K562 (cell line): Measurements from ENCODE around the gene PRM2. TPM values are rescaled to one million over a fixed set of nuclear protein-coding genes. Genes with fewer than 3 reads are reported as not detected.

ENCODE experiments used
- ATAC-seq: fragments of 200-7000 bp; cut with Tn5 transposase; 3 replicates; pipeline ENCODE4 v1.9.1; 2020; ENCODE audit warnings: moderate library complexity
- BruUV-seq: library from RNA; stranded (reverse); fragments of 400-500 nt; replicated peaks from 2 replicates; lab custom pipeline; 2021; lab: Mats Ljungman, UMichigan
- CTCF ChIA-PET: fragments of 300-600 bp; formaldehyde crosslinking; extraction: SDS; loops from one replicate; lab custom pipeline; 2021; ENCODE audit warnings: low intra/inter-chr PET ratio; lab: Yijun Ruan, JAX
- POLR2A ChIA-PET: fragments of 300-600, 350-650 bp; sonication (Branson Sonifier 250); formaldehyde crosslinking; extraction: SDS; loops from one replicate; lab custom pipeline; 2021; ENCODE audit warnings: antibody characterized with exemption, inconsistent platforms; lab: Yijun Ruan, JAX
- DNase-seq, 4 experiments: peaks; one replicate each; pipeline versions ENCODE4 v3.0.0 to v3.0.0-alpha.2; 2011 to 2018; ENCODE audit warnings: low spot score in 3 of 4, mixed read lengths in 3 of 4; ENCODE audit errors: extremely low read depth in 1 of 4
- FAIRE-seq: peaks from 2 replicates; lab custom pipeline; 2011; peaks lifted over from hg19 to GRCh38; lab: Jason Lieb, UNC
- H2AFZ ChIP-seq: 2 replicates; pipeline ENCODE4 v1.6.0; 2011; ENCODE audit warnings: low read depth, low read length, control low read depth, inconsistent platforms
- H3K27ac ChIP-seq: fragments of 200-600 bp; 3 replicates; pipeline ENCODE4 v1.8.0; 2011; ENCODE audit warnings: low read depth, mild to moderate bottlenecking, control low read depth, inconsistent platforms, low read length, moderate library complexity, mixed read lengths; ENCODE audit errors: extremely low read depth
- H3K27me3 ChIP-seq, 2 experiments: fragments of 300-600 bp in 1 of 2; 2 replicates in 1 of 2; 3 replicates in 1 of 2; pipeline versions ENCODE4 v1.6.0 to v1.8.0; 2011; ENCODE audit warnings: inconsistent platforms in 2 of 2, low read length in 2 of 2, mild to moderate bottlenecking in 1 of 2, mixed read lengths in 1 of 2, moderate library complexity in 1 of 2; ENCODE audit not compliant: control insufficient read depth in 2 of 2, insufficient read depth in 2 of 2
- H3K36me3 ChIP-seq: fragments of 300-600 bp; 3 replicates; pipeline ENCODE4 v1.8.0; 2011; ENCODE audit warnings: mild to moderate bottlenecking, low read length, inconsistent platforms; ENCODE audit not compliant: control insufficient read depth, insufficient read depth
- H3K4me1 ChIP-seq, 2 experiments: fragments of 200-600 bp in 1 of 2; replicated peaks in 1 of 2; 2 replicates in 1 of 2; 3 replicates in 1 of 2; pipeline versions ENCODE4 v1.5.1 to v1.8.0; 2011; ENCODE audit warnings: inconsistent platforms in 2 of 2, low read length in 2 of 2, mild to moderate bottlenecking in 1 of 2, mixed read lengths in 1 of 2, moderate library complexity in 1 of 2; ENCODE audit not compliant: control insufficient read depth in 2 of 2, insufficient read depth in 2 of 2
- H3K4me2 ChIP-seq: 2 replicates; pipeline ENCODE4 v1.6.1; 2011; ENCODE audit warnings: low read length, control low read depth, inconsistent platforms, mixed read lengths; ENCODE audit not compliant: insufficient read depth
- H3K4me3 ChIP-seq: fragments of 200-600 bp; sonication (generic), shearing (Covaris generic); 2 replicates; pipeline ENCODE4 v1.5.1; 2016; ENCODE audit warnings: control low read depth, inconsistent platforms
- H3K79me2 ChIP-seq: fragments of 200-600 bp; 3 replicates; pipeline ENCODE4 v1.8.0; 2011; ENCODE audit warnings: low read length, inconsistent platforms; ENCODE audit not compliant: control insufficient read depth, insufficient read depth
- H3K9ac ChIP-seq, 2 experiments: 2 replicates each; pipeline versions ENCODE4 v1.6.0 to v1.6.1; 2011; ENCODE audit warnings: low read depth in 2 of 2, low read length in 2 of 2, control low read depth in 1 of 2, inconsistent platforms in 1 of 2, mild to moderate bottlenecking in 1 of 2, mixed read lengths in 1 of 2; ENCODE audit not compliant: insufficient read depth in 1 of 2
- H3K9me1 ChIP-seq: one replicate; pipeline ENCODE4 v1.6.0; 2011; ENCODE audit warnings: inconsistent platforms, mild to moderate bottlenecking, low read length, moderate library complexity; ENCODE audit not compliant: control insufficient read depth, insufficient read depth
- H3K9me3 ChIP-seq: replicated peaks from 2 replicates; pipeline ENCODE4 v1.5.1; 2011; ENCODE audit warnings: low read depth, low read length, inconsistent platforms; ENCODE audit not compliant: control insufficient read depth, insufficient read depth
- H4K20me1 ChIP-seq: replicated peaks from 2 replicates; pipeline ENCODE4 v1.6.1; 2011; ENCODE audit warnings: low read length, inconsistent platforms, mixed read lengths; ENCODE audit not compliant: control insufficient read depth, insufficient read depth
- BCLAF1 ChIP-seq, 2 experiments: fragments of 450-650 bp in 1 of 2; IDR thresholded peaks; 2 replicates each; pipeline ENCODE4 v1.6.1; 2011 to 2017; ENCODE audit warnings: low read depth in 2 of 2, antibody characterized with exemption in 1 of 2, borderline replicate concordance in 1 of 2, low read length in 1 of 2, mild to moderate bottlenecking in 1 of 2, mixed read lengths in 1 of 2; ENCODE audit not compliant: control insufficient read depth in 1 of 2
- MAX ChIP-seq: sonication (generic); formaldehyde crosslinking; IDR thresholded peaks from 2 replicates; pipeline ENCODE4 v1.9.0; 2022; ENCODE audit warnings: mild to moderate bottlenecking, missing genetic modification reagents
- RBM25 ChIP-seq: fragments of 200-400 bp; formaldehyde crosslinking; IDR thresholded peaks from 2 replicates; pipeline ENCODE4 v1.6.1; 2018; ENCODE audit warnings: low read length, low read depth, moderate library complexity; ENCODE audit not compliant: severe bottlenecking
- TFAM ChIP-seq: fragments of 250-450 bp; sonication (Bioruptor Pico); conservative IDR thresholded peaks from 2 replicates; pipeline ENCODE4 v1.5.0; 2021; ENCODE audit warnings: mild to moderate bottlenecking, moderate library complexity
- ZNF174 ChIP-seq: fragments of 250-450 bp; sonication (Bioruptor Pico); IDR thresholded peaks from 2 replicates; pipeline ENCODE4 v1.4.0; 2020; ENCODE audit warnings: mild to moderate bottlenecking
- ZNF507 ChIP-seq: conservative IDR thresholded peaks from 2 replicates; pipeline ENCODE4 v1.6.1; 2017; ENCODE audit warnings: missing genetic modification characterization, missing compliant biosample characterization
- ZNF655 ChIP-seq: fragments of 250-450 bp; sonication (Bioruptor Pico); IDR thresholded peaks from 2 replicates; pipeline ENCODE4 v1.5.0; 2021
- whole genome bisulfite sequencing: fragments of 100-300 bp; shearing (Covaris generic); methylation state at CpG from one replicate; pipeline ENCODE4 v1.1.6; 2016; ENCODE audit warnings: low coverage, mixed read lengths; ENCODE audit not compliant: insufficient coverage; ENCODE audit errors: missing lambda C conversion rate; 5-methylcytosine and 5-hydroxymethylcytosine counted together
- in situ Hi-C: fragments of 300-500 bp; cut with MboI; formaldehyde crosslinking; loops from 4 replicates; pipeline ENCODE4 v1.15.0; 2018; ENCODE audit warnings: inconsistent platforms, mixed read lengths
- intact Hi-C: fragments of 100-400 bp; cut with micrococcal nuclease; formaldehyde crosslinking; loops from 2 replicates; pipeline ENCODE4 v1.14.2; 2022
- polyA plus RNA-seq, 8 experiments: library from polyadenylated mRNA; depleted of rRNA in 4 of 8; stranded (reverse) in 5 of 8; unstranded in 3 of 8; fragments of >200 nt; fragmentation: Nextera tagmentation in 2 of 8; fragmentation: Illumina TruSeq in 1 of 8; extraction: Ambion mirVana in 2 of 8; extraction: Trizol in 1 of 8; gene quantifications; 2 replicates each; pipeline versions ENCODE4 v1.2.1 to v1.2.3, GENCODE V29; 2011 to 2014; ENCODE audit warnings: inconsistent platforms in 1 of 8, missing spikeins in 1 of 8
- total RNA-seq, 7 experiments: library from RNA; depleted of rRNA in 6 of 7; stranded (reverse); fragments of >200 nt in 6 of 7; fragmentation: Illumina TruSeq in 2 of 7; extraction: Trizol in 2 of 7; gene quantifications; 2 replicates each; pipeline versions ENCODE4 v1.2.1 to v1.2.3, GENCODE V29; 2011 to 2021; ENCODE audit warnings: low replicate concordance in 1 of 7

The PRM2 gene
- total and polyA plus RNA-seq, 9 of the 15 experiments (the other 6 are each of a cell fraction or from before 2014, with no cell fraction given), result not detected

- TF ChIP-seq ZNF655 (CRISPR knock-in tag), result no peak
Measured at GRCh38 chr16:11240636-11241473, 35.4 kb downstream of the PRM2 start (continued).

GRCh38 chr16:11239644-11240632 is 36.3 kb downstream of the PRM2 start:
- H3K9me1 ChIP-seq, result no peaks in the 10 kb centered on the region
- no peak for DNase-seq
- peak overlapping the region; percentile 87 for H3K4me2 ChIP-seq
- 0 out of 2 replicates have a peak overlapping the region, but pooled peaks have one; percentile 46 for H2AFZ ChIP-seq
- no peaks in the 10 kb centered on the region for H3K36me3 ChIP-seq
- no peaks in the 10 kb centered on the region; the same call in 1 of the 2 replicates for H4K20me1 ChIP-seq
- H3K4me3 ChIP-seq, result peak overlapping the region; percentile 35; the same call in 1 of the 2 replicates
- no peak for FAIRE-seq
- H3K9me3 ChIP-seq, result no peaks in the 10 kb centered on the region
- peaks cover 14% of the 10 kb centered on the region; the same call in 2 of the 3 replicates for H3K79me2 ChIP-seq
- H3K4me1 ChIP-seq, result peaks cover 36 to 40% of the 10 kb centered on the region in 2 experiments
- no TSS peak for BruUV-seq
- in situ Hi-C loops, result no loop called here
- no peak for ATAC-seq
- H3K27ac ChIP-seq, result no peak overlapping the region
- POLR2A ChIA-PET, result interaction anchor here (1.5 kb wide), 1 partner anchor 15 kb away, joined by 16 read pairs; the partner anchor contains the start of gene SOCS1
- H3K27me3 ChIP-seq, result no peaks in the 10 kb centered on the region
- intact Hi-C loops, result loop anchor here (2.0 kb wide), 1 partner anchor 135 kb away; no protein-coding TSS in a partner anchor
- CTCF ChIA-PET, result no interaction called here
- 50% methylated on average over 10 of the region's 10 CpGs for WGBS
- peak overlapping the region in 1 of 2 experiments; percentile 89; a peak in 1 of 4 replicates for H3K9ac ChIP-seq
- TF ChIP-seq ZNF174 (CRISPR knock-in tag), result no peak
- TF ChIP-seq TFAM (CRISPR knock-in tag), result no peak
- TF ChIP-seq ZNF655 (CRISPR knock-in tag), result no peak
- TF ChIP-seq RBM25, result peak; percentile 63
- TF ChIP-seq MAX, result no peak
- TF ChIP-seq BCLAF1 (IDR thresholded peaks at IDR 0.05; ENCODE audit: borderline replicate concordance in 1 of 2, control insufficient read depth in 1 of 2, low read depth in 2 of 2, low read length in 1 of 2), result no peak
- TF ChIP-seq ZNF507, result no peak
